Stomach (tissue), 4 donors: ENCODE results near the gene GMDS.

Experiments used
- CTCF ChIP-seq, 7 experiments: fragments of 450-650 bp in 4 of 7; fragments of 200-600 bp in 3 of 7; sonication (generic) in 3 of 7; IDR thresholded peaks; one replicate each; pipeline ENCODE4 v1.5.1; 2016 to 2019; ENCODE audit warnings: antibody characterized with exemption in 7 of 7, control low read depth in 2 of 7, mild to moderate bottlenecking in 1 of 7
- EP300 ChIP-seq: sonication (generic); formaldehyde crosslinking; IDR thresholded peaks from one replicate; pipeline ENCODE4 v1.6.1; 2017; ENCODE audit warnings: antibody characterized with exemption
- POLR2A ChIP-seq, 4 donors: fragments of 450-650 bp; IDR thresholded peaks; one replicate each; pipeline ENCODE4 v1.6.1; 2016; ENCODE audit warnings: antibody characterized with exemption in 4 of 4, control low read depth in 2 of 4, mild to moderate bottlenecking in 1 of 4, moderate library complexity in 1 of 4
- POLR2AphosphoS5 ChIP-seq, 3 donors: sonication (generic); formaldehyde crosslinking; IDR thresholded peaks; one replicate each; pipeline ENCODE4 v1.6.1; 2016; ENCODE audit warnings: antibody characterized with exemption in 3 of 3

DNA sequence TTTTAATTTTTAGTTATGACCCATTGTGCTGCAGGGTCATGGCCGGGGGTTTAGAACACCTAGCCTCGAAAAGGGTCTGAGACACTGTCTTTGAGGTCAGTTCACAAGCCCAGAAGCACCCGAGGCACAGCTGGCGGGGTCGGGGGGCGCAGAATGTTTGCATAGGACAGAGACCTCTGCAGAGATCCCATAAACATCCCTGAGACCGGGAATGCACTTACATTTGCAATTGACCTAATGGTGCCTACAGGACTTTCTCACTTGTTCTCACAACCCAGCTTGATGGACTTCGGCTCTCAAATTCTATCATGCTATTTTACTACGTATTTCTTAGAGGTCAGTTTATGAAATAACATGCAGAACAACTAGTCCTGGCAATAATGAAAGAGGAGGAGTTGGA is 669.2 kb downstream of the GMDS start:
- no peak for TF ChIP-seq CTCF (IDR thresholded peaks at IDR 0.05)
- no peak for TF ChIP-seq EP300
- no peak for TF ChIP-seq POLR2A (IDR thresholded peaks at IDR 0.05)
- no peak for TF ChIP-seq POLR2AphosphoS5 (IDR thresholded peaks at IDR 0.05)
